22Rv1 (cell line): ENCODE data around the gene PMEPA1.

ENCODE experiments used
- CTCF ChIP-seq: fragments of 450-650 bp; IDR thresholded peaks from 2 replicates; pipeline ENCODE4 v1.5.1; 2017; ENCODE audit warnings: mild to moderate bottlenecking
- ZFX ChIP-seq: fragments of 450-650 bp; IDR thresholded peaks from 2 replicates; pipeline ENCODE4 v1.6.1; 2017; ENCODE audit warnings: antibody characterized with exemption, borderline replicate concordance

DNA sequence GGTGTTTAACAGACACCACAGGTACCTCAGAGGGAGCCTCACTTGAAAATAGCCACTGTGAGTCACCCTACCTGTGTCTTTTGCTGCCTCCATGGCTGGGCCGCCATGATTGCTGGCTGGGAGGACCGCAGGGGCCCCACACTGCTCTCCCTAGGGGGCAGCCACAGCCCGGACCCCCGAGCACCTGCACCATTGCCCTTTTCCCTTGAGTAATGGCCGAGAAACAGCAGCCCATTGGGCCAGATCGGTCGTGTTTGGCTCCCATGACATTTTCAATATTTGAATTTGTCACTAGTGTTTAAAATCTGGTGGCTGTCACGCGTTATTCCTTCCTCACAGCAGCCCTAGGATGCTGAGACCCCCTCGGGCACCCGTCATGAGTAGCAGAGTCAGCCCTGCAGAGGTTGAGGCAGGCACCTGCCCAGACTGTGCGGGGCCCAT, 96.3 kb downstream of the PMEPA1 start:
- TF ChIP-seq CTCF (no peak), ZFX (no peak)
